Psoas muscle (tissue), 8 donors: ENCODE data around the gene EDEM3. TPM values are rescaled to one million over a fixed set of nuclear protein-coding genes. Genes with fewer than 3 reads are reported as not detected.
A peak's percentile ranks its signal among the peaks of the same experiment; 100 is the strongest.
"Not testable (repeated sequence)": the region's sequence is repeated elsewhere in the genome, so short reads cannot be mapped to it uniquely, and the experiment has no call there.

Experiments
- ATAC-seq, 4 donors: fragments of 200-7000 bp; cut with Tn5 transposase; one replicate each; pipeline ENCODE4 v1.9.1; 2020; ENCODE audit warnings: moderate library complexity in 3 of 4, mild to moderate bottlenecking in 2 of 4
- DNase-seq, 2 donors: peaks; one replicate each; pipeline ENCODE4 v3.0.0-alpha.2; 2020
- H3K27ac ChIP-seq: fragments of 200-600 bp; one replicate; pipeline ENCODE4 v1.8.0; 2022
- H3K27me3 ChIP-seq, 3 donors: fragments of 200-600 bp in 1 of 3; one replicate each; pipeline versions ENCODE4 v1.6.1 to v1.8.0; 2013 to 2022; ENCODE audit warnings: low read length in 2 of 3, mild to moderate bottlenecking in 2 of 3, moderate library complexity in 1 of 3; ENCODE audit not compliant: insufficient read depth in 3 of 3
- H3K36me3 ChIP-seq, 2 donors: fragments of 200-600 bp in 1 of 2; one replicate each; pipeline versions ENCODE4 v1.6.1 to v1.8.0; 2013 to 2022; ENCODE audit warnings: low read depth in 1 of 2, mild to moderate bottlenecking in 1 of 2, moderate library complexity in 1 of 2; ENCODE audit not compliant: insufficient read depth in 1 of 2
- H3K4me1 ChIP-seq: fragments of 200-600 bp; one replicate; pipeline ENCODE4 v1.8.0; 2022
- H3K4me3 ChIP-seq: fragments of 200-600 bp; one replicate; pipeline ENCODE4 v1.8.0; 2022; ENCODE audit warnings: mild to moderate bottlenecking
- H3K9me3 ChIP-seq: fragments of 200-600 bp; one replicate; pipeline ENCODE4 v1.8.0; 2022
- WGBS, 3 donors: extraction: QIAGEN DNeasy Blood & Tissue Kit; methylation state at CpG; one replicate each; pipeline versions ENCODE4 v1.1.6 to v1.1.7; 2013; 5-methylcytosine and 5-hydroxymethylcytosine counted together
- intact Hi-C, 2 donors: fragments of 100-400 bp; cut with DNase I; formaldehyde crosslinking; loops; one replicate each; pipeline versions ENCODE4 v1.11.0 to v1.14.2; 2022
- polyA plus RNA-seq, 3 donors: library from polyadenylated mRNA; stranded (reverse); fragments of 200-250 nt; gene quantifications; one replicate each; pipeline ENCODE4 v1.2.3, GENCODE V29; 2013
- total RNA-seq, 4 donors: library from RNA; stranded (reverse); fragmentation: NEBNext Ultra II Directional in 2 of 4; extraction: Animal tissue kit (Norgen Biotek cat#: 25700) in 2 of 4; gene quantifications; one replicate each; pipeline versions ENCODE4 v1.2.1 to v1.2.4, GENCODE V29; 2021 to 2023
- TF ChIP-seq, protein P1 (sequence below): fragments of 200-600 bp; IDR thresholded peaks from one replicate; pipeline ENCODE4 v1.8.0; 2022; ENCODE audit warnings: antibody characterized with exemption
- donor health status: healthy with polysubstance abuse.
- donor health status: DM: no; HTN: no; CAD: no; lungs with moderate emphysema.
- donor health status: Bipolar disorder and iron deficiency.
- donor health status: healthy.
- donor health status: DM: yes; HTN: yes; CAD: no.
- donor health status: DM: no; HTN: no; CAD: no.
- donor health status: DM: no; HTN: no; CAD: no.
- donor health status: DM: yes; HTN: yes; CAD: no.

The EDEM3 gene
- total and polyA plus RNA-seq, 7 donors = 13.0 to 36.4 (median 24.6) TPM

DNA sequence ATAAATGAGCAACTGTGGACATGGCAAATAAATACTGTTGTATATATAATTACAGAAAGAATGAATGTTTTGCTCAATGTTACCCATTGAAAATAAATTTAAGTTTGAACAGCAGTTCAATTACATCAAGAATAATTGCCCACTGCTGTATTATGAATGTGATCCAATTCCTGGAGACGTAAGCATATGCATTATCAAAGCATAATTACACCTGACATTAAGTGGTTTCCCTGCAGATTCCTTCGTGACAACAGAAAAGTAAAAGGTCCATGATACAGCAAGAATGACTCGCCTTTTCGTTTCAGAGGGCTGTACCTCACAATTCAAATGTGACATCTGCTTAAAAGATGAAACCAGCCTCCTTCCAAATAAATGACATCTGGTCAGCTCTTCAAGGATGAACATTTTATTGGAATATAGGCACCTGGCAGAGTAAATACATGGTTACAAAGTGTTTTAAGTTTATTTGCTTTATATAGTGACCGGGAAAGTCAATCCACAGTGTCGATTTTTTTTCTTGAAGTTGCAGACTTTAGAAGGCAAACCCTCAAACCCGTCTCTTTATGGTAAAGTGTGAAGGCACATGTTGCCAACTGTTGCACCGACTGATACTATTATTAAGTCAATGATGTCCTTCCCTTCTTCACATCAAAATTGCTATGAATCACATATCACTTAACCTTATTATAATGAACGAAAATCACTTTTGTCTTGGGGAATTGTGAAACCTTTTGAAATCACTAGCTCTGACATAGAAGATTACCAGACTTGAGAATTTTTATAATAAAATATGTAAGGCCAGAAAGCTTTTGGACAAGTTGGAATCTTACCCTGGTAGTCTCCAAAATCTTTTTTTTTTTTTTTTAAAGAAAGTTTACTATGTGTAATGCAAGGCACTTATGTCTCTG lies 36.2 kb upstream of the EDEM3 start:
- ATAC-seq (no peak), DNase-seq (no peak)
- intact Hi-C loops = loop anchor here in 1 of 2 donors (2.0 kb wide), 1 partner anchor 34 kb away; no protein-coding TSS in a partner anchor
- TF ChIP-seq, protein P1, sequence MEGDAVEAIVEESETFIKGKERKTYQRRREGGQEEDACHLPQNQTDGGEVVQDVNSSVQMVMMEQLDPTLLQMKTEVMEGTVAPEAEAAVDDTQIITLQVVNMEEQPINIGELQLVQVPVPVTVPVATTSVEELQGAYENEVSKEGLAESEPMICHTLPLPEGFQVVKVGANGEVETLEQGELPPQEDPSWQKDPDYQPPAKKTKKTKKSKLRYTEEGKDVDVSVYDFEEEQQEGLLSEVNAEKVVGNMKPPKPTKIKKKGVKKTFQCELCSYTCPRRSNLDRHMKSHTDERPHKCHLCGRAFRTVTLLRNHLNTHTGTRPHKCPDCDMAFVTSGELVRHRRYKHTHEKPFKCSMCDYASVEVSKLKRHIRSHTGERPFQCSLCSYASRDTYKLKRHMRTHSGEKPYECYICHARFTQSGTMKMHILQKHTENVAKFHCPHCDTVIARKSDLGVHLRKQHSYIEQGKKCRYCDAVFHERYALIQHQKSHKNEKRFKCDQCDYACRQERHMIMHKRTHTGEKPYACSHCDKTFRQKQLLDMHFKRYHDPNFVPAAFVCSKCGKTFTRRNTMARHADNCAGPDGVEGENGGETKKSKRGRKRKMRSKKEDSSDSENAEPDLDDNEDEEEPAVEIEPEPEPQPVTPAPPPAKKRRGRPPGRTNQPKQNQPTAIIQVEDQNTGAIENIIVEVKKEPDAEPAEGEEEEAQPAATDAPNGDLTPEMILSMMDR = no peak
- Histone ChIP-seq H3K36me3 (peaks cover 0 to 11% of the 10 kb centered on the region in 2 donors), H3K27me3 (no peaks in the 10 kb centered on the region), H3K4me1 (peaks cover 27% of the 10 kb centered on the region), H3K27ac (peak overlapping the region; percentile 96), H3K4me3 (no peak overlapping the region), H3K9me3 (no peaks in the 10 kb centered on the region)
- 71 to 87% (median 82%) methylated on average over 9 of the region's 9 CpGs for WGBS, 3 donors

GRCh38 chr1:184789884-184790283 lies 35.2 kb upstream of the EDEM3 start:
- Histone ChIP-seq H3K9me3 (no peaks in the 10 kb centered on the region), H3K4me3 (no peak overlapping the region), H3K27ac (no peak overlapping the region), H3K27me3 (no peaks in the 10 kb centered on the region), H3K36me3 (peaks cover 0 to under 1% of the 10 kb centered on the region in 2 donors), H3K4me1 (peaks cover 27% of the 10 kb centered on the region)
- no peak for ATAC-seq
- TF ChIP-seq, protein P1 = no peak
- 26 to 41% (median 29%) methylated on average over 2 of the region's 2 CpGs for WGBS, 3 donors
- DNase-seq = no peak
- intact Hi-C loops = loop anchor here in 1 of 2 donors (2.0 kb wide), 1 partner anchor 33 kb away; no protein-coding TSS in a partner anchor

- Histone ChIP-seq H3K36me3 (no peaks in the 10 kb centered on the region), H3K27me3 (no peaks in the 10 kb centered on the region), H3K27ac (no peak overlapping the region), H3K9me3 (no peaks in the 10 kb centered on the region), H3K4me3 (no peak overlapping the region), H3K4me1 (peaks cover 27% of the 10 kb centered on the region)
- DNase-seq = no peak
- no peak for ATAC-seq
- intact Hi-C loops = no loop called here
- TF ChIP-seq, protein P1 = no peak
- 79 to 91% (median 89%) methylated on average over 2 of the region's 2 CpGs for WGBS, 3 donors
Measured at GRCh38 chr1:184788970-184789369, 34.3 kb upstream of the EDEM3 start.

GRCh38 chr1:184785529-184785928 lies 30.9 kb upstream of the EDEM3 start:
- TF ChIP-seq, protein P1 = no peak
- DNase-seq (no peak), ATAC-seq (no peak)
- intact Hi-C loops = no loop called here
- WGBS, 3 donors = 90 to 96% (median 94%) methylated on average over 2 of the region's 2 CpGs
- Histone ChIP-seq H3K4me3 (no peak overlapping the region), H3K9me3 (peaks cover 4% of the 10 kb centered on the region), H3K27ac (no peak overlapping the region), H3K27me3 (no peaks in the 10 kb centered on the region), H3K36me3 (no peaks in the 10 kb centered on the region), H3K4me1 (no peaks in the 10 kb centered on the region)

GRCh38 chr1:184783723-184784122 lies 29.1 kb upstream of the EDEM3 start:
- DNase-seq = not testable (repeated sequence)
- 95 to 100% (median 96%) methylated on average over 3 of the region's 3 CpGs for WGBS, 3 donors

More at GRCh38 chr1:184783723-184784122, 29.1 kb upstream of the EDEM3 start:
- H3K36me3 ChIP-seq, H3K9me3 ChIP-seq, ATAC-seq, intact Hi-C loops, H3K4me1 ChIP-seq, H3K27ac ChIP-seq, H3K4me3 ChIP-seq, H3K27me3 ChIP-seq: not testable (repeated sequence)
